Measurements from ENCODE around the gene PGD. TPM values are rescaled to one million over a fixed set of nuclear protein-coding genes. Genes with fewer than 3 reads are reported as not detected.
"Not testable (repeated sequence)": the region's sequence is repeated elsewhere in the genome, so short reads cannot be mapped to it uniquely, and the experiment has no call there.

The PGD gene
- total RNA-seq, 5 donors from 2014 or later (not counting 1 experiment from before 2014, with no cell fraction given) = 23.3 to 43.7 (median 37.0) TPM

- ChIA-PET POLR2A (no interaction called here), CTCF (no interaction called here)
- Histone ChIP-seq H3K36me3 (ENCODE audit: control insufficient read depth in 2 of 2, extremely low read depth in 1 of 2, insufficient read depth in 1 of 2, low read length in 1 of 2) (peaks cover 11 to 72% of the 10 kb centered on the region in 2 donors), H3K27ac (ENCODE audit: low read length) (no peak overlapping the region), H3K9me3 (no peaks in the 10 kb centered on the region), H3K4me1 (ENCODE audit: control insufficient read depth in 1 of 2, extremely low read depth in 1 of 2, insufficient read depth in 2 of 2, low read length in 2 of 2) (no peaks in the 10 kb centered on the region), H3K27me3 (replicated peaks in 1 of 2; ENCODE audit: control insufficient read depth in 2 of 2, extremely low read depth in 1 of 2, insufficient read depth in 2 of 2, low read length in 1 of 2) (no peaks in the 10 kb centered on the region), H3K4me3 (ENCODE audit: control insufficient read depth in 1 of 2, extremely low read depth in 1 of 2, low read length in 1 of 2) (no peak overlapping the region)
- Mint-ChIP-seq H3K36me3 (peaks cover 46% of the 10 kb centered on the region), H3K4me1 (no peaks in the 10 kb centered on the region), H3K9me3 (no peaks in the 10 kb centered on the region), H3K27me3 (no peaks in the 10 kb centered on the region), H3K27ac (no peak overlapping the region), H3K4me3 (no peak overlapping the region)
- DNase-seq = no peak
- ATAC-seq (replicated peaks in 1 of 4) = no peak
- WGBS (ENCODE audit: insufficient coverage) = 83% methylated on average over 1 of the region's 2 CpGs
These were observed 8.3 kb downstream of the PGD start for GRCh38 chr1:10407201-10407600.

DNA sequence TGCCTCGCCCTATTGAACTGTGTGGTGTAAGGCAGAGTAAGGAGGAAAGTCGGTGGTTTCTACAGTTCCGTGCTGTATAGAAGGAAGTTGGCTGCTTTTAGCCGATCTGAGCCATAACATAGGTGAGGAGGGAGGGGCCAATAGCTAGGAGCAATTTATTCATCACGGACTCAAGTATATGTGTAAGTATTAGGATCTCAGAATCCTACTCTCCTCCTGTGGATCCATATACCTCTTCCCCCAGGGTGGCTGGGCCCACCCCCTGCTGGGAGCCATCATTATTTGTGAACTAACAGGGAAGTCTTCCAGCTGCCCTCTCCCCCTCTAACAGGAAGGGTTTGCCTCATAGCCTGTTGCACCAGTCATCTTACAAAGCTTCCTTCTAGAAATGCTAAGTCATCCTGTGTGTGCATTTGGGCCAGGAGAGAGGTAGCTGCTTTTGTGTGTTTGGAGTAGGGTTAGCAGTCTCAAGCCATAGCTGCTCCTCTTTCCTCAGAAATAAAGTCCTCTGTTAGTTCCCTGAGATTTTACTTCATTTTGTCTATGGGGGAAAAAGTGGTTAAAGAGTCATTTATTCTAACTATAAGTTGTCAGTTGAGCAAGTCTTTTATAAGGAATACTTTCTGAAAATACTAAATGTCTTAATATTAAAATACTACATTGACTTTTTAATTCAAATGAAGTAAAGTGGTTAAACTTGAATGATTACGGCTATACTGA is 16.5 kb downstream of the PGD start:
- ATAC-seq (replicated peaks in 1 of 4) = peak in 3 of 4 experiments; percentile 34 to 63 (median 50)
- Histone ChIP-seq H3K4me1 (ENCODE audit: control insufficient read depth in 1 of 2, extremely low read depth in 1 of 2, insufficient read depth in 2 of 2, low read length in 2 of 2) (no peaks in the 10 kb centered on the region), H3K4me3 (ENCODE audit: control insufficient read depth in 1 of 2, extremely low read depth in 1 of 2, low read length in 1 of 2) (no peak overlapping the region), H3K27ac (ENCODE audit: low read length) (no peak overlapping the region), H3K36me3 (ENCODE audit: control insufficient read depth in 2 of 2, extremely low read depth in 1 of 2, insufficient read depth in 1 of 2, low read length in 1 of 2) (peaks cover 25 to 49% of the 10 kb centered on the region in 2 donors), H3K9me3 (no peaks in the 10 kb centered on the region), H3K27me3 (replicated peaks in 1 of 2; ENCODE audit: control insufficient read depth in 2 of 2, extremely low read depth in 1 of 2, insufficient read depth in 2 of 2, low read length in 1 of 2) (no peaks in the 10 kb centered on the region)
- Mint-ChIP-seq H3K9me3 (no peaks in the 10 kb centered on the region), H3K4me3 (no peak overlapping the region), H3K4me1 (peaks cover 4 to 6% (median 6%) of the 10 kb centered on the region in 3 donors), H3K36me3 (peaks cover 71% of the 10 kb centered on the region), H3K27me3 (no peaks in the 10 kb centered on the region), H3K27ac (peak overlapping the region; percentile 85 to 87)
- WGBS (ENCODE audit: insufficient coverage) = 30% methylated on average over 2 of the region's 6 CpGs
- ChIA-PET CTCF (interaction anchor here in 1 of 2 donors (0.6 kb wide), 1 partner anchor 561 kb away, joined by 3 read pairs; no protein-coding TSS in a partner anchor), POLR2A (interaction anchor here in 1 of 2 donors (0.6 kb wide), 1 partner anchor 381 kb away, joined by 3 read pairs; no protein-coding TSS in a partner anchor)
- DNase-seq = peak in 2 of 35 experiments; percentile 1 to 30

DNA sequence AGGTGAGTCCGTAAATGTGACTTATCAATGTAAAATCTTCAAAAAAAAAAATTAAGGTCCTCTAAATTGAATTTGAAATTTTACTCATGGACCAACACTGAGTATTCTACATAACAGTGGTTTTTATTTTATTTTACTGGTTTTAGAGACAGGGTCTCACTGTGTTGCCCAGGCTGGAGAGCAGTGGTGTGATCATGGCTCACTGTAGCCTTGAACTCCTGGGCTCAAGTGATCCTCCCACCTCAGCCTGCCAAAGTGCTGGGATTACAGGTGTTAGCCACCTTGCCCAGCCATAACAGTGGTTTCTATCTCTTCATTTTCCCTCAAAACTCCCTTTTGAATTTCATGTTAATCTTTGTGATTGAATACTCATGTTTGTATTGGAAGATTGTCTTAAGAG is 17.1 kb downstream of the PGD start:
- H3K4me1 ChIP-seq (ENCODE audit: control insufficient read depth in 1 of 2, extremely low read depth in 1 of 2, insufficient read depth in 2 of 2, low read length in 2 of 2); H3K27ac ChIP-seq (ENCODE audit: low read length); H3K27ac Mint-ChIP-seq: not testable (repeated sequence)

DNA sequence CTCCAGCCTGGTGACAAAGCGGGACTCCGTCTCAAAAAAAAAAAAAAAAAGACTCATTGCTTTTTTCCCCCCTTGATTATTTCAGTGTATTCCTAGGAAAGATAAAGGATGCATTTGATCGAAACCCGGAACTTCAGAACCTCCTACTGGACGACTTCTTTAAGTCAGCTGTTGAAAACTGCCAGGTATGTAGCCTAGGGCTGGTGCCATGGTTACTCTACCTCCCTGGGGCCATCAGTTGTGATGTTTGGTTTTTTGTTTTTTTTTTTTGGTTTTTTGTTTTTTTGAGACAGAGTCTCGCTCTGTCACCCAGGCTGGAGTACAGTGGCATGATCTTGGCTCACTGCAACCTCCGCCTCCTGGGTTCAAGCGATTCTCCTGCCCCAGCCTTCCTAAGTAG is 19.9 kb downstream of the PGD start:
- ATAC-seq (replicated peaks in 1 of 4); DNase-seq; H3K27ac ChIP-seq (ENCODE audit: low read length); H3K4me1 Mint-ChIP-seq; POLR2A ChIA-PET; H3K27ac Mint-ChIP-seq; H3K9me3 Mint-ChIP-seq; H3K4me3 Mint-ChIP-seq; H3K4me1 ChIP-seq (ENCODE audit: control insufficient read depth in 1 of 2, extremely low read depth in 1 of 2, insufficient read depth in 2 of 2, low read length in 2 of 2); H3K9me3 ChIP-seq; H3K27me3 ChIP-seq (replicated peaks in 1 of 2; ENCODE audit: control insufficient read depth in 2 of 2, extremely low read depth in 1 of 2, insufficient read depth in 2 of 2, low read length in 1 of 2); H3K27me3 Mint-ChIP-seq; H3K4me3 ChIP-seq (ENCODE audit: control insufficient read depth in 1 of 2, extremely low read depth in 1 of 2, low read length in 1 of 2): not testable (repeated sequence)
- CTCF ChIA-PET = interaction anchor here in 1 of 2 donors (0.7 kb wide), 1 partner anchor 788 kb away, joined by 3 read pairs; no protein-coding TSS in a partner anchor
- WGBS (ENCODE audit: insufficient coverage) = 92% methylated on average over 2 of the region's 8 CpGs
- H3K36me3 ChIP-seq (ENCODE audit: control insufficient read depth in 2 of 2, extremely low read depth in 1 of 2, insufficient read depth in 1 of 2, low read length in 1 of 2) = peaks cover 17 to 26% of the 10 kb centered on the region in 2 donors
- peaks cover 48% of the 10 kb centered on the region for H3K36me3 Mint-ChIP-seq

More for the DNA sequence above, 17.1 kb downstream of the PGD start:
- H3K36me3 ChIP-seq (ENCODE audit: control insufficient read depth in 2 of 2, extremely low read depth in 1 of 2, insufficient read depth in 1 of 2, low read length in 1 of 2) = peaks cover 27 to 49% of the 10 kb centered on the region in 2 donors
- H3K27me3 Mint-ChIP-seq; ATAC-seq (replicated peaks in 1 of 4); H3K27me3 ChIP-seq (replicated peaks in 1 of 2; ENCODE audit: control insufficient read depth in 2 of 2, extremely low read depth in 1 of 2, insufficient read depth in 2 of 2, low read length in 1 of 2); H3K4me3 ChIP-seq (ENCODE audit: control insufficient read depth in 1 of 2, extremely low read depth in 1 of 2, low read length in 1 of 2); H3K9me3 Mint-ChIP-seq; H3K4me3 Mint-ChIP-seq; DNase-seq; H3K4me1 Mint-ChIP-seq; H3K9me3 ChIP-seq: not testable (repeated sequence)
- WGBS (ENCODE audit: insufficient coverage) = no CpG with 5 or more reads among the region's 1 CpG
- ChIA-PET POLR2A (interaction anchor here in 1 of 2 donors (0.6 kb wide), 1 partner anchor 381 kb away, joined by 3 read pairs; no protein-coding TSS in a partner anchor), CTCF (interaction anchor here in 1 of 2 donors (0.6 kb wide), 1 partner anchor 561 kb away, joined by 3 read pairs; no protein-coding TSS in a partner anchor)
- peaks cover 73% of the 10 kb centered on the region for H3K36me3 Mint-ChIP-seq

GRCh38 chr1:10419351-10419750 is 20.5 kb downstream of the PGD start:
- POLR2A ChIA-PET = interaction anchor here in 1 of 2 donors (0.7 kb wide), 1 partner anchor 39 kb away, joined by 4 read pairs; no protein-coding TSS in a partner anchor
- no peaks in the 10 kb centered on the region for H3K4me1 ChIP-seq (ENCODE audit: control insufficient read depth in 1 of 2, extremely low read depth in 1 of 2, insufficient read depth in 2 of 2, low read length in 2 of 2)
- WGBS (ENCODE audit: insufficient coverage) = 91% methylated on average over 14 of the region's 15 CpGs
- DNase-seq = no peak
- H3K9me3 ChIP-seq = no peaks in the 10 kb centered on the region
- no peak overlapping the region for H3K4me3 Mint-ChIP-seq
- peaks cover 4 to 6% (median 6%) of the 10 kb centered on the region in 3 donors for H3K4me1 Mint-ChIP-seq
- peaks cover 17 to 26% of the 10 kb centered on the region in 2 donors for H3K36me3 ChIP-seq (ENCODE audit: control insufficient read depth in 2 of 2, extremely low read depth in 1 of 2, insufficient read depth in 1 of 2, low read length in 1 of 2)
- H3K9me3 Mint-ChIP-seq = no peaks in the 10 kb centered on the region
- H3K27me3 ChIP-seq (replicated peaks in 1 of 2; ENCODE audit: control insufficient read depth in 2 of 2, extremely low read depth in 1 of 2, insufficient read depth in 2 of 2, low read length in 1 of 2) = no peaks in the 10 kb centered on the region
- H3K27me3 Mint-ChIP-seq = no peaks in the 10 kb centered on the region
- CTCF ChIA-PET = no interaction called here
- no peak for ATAC-seq (replicated peaks in 1 of 4)
- H3K4me3 ChIP-seq (ENCODE audit: control insufficient read depth in 1 of 2, extremely low read depth in 1 of 2, low read length in 1 of 2) = no peak overlapping the region
- no peak overlapping the region for H3K27ac Mint-ChIP-seq
- H3K27ac ChIP-seq (ENCODE audit: low read length) = no peak overlapping the region
- peaks cover 43% of the 10 kb centered on the region for H3K36me3 Mint-ChIP-seq

DNA sequence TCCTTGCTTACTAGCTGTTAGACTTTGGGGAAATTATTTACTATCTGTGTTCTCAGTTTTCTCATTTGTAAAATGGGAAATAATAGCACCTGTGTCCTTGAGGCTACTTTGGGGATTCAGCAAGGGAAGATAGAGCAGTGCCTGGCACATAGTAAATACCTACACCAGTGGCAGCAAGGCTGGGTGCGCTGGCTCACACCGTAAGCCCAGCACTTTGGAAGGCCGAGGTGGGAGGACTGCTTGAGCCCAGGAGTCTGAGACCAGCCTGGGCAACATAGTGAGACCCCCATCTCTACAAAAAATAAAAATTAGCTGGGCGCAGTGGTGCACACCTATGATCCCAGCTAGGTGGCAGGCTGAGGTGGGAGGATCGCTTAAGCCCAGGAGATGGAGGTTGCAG is 22.8 kb downstream of the PGD start:
- Histone ChIP-seq H3K27ac (ENCODE audit: low read length) (no peak overlapping the region), H3K4me1 (ENCODE audit: control insufficient read depth in 1 of 2, extremely low read depth in 1 of 2, insufficient read depth in 2 of 2, low read length in 2 of 2) (no peaks in the 10 kb centered on the region), H3K36me3 (ENCODE audit: control insufficient read depth in 2 of 2, extremely low read depth in 1 of 2, insufficient read depth in 1 of 2, low read length in 1 of 2) (peaks cover 13 to 26% of the 10 kb centered on the region in 2 donors), H3K4me3 (ENCODE audit: control insufficient read depth in 1 of 2, extremely low read depth in 1 of 2, low read length in 1 of 2) (no peak overlapping the region), H3K9me3 (no peaks in the 10 kb centered on the region), H3K27me3 (replicated peaks in 1 of 2; ENCODE audit: control insufficient read depth in 2 of 2, extremely low read depth in 1 of 2, insufficient read depth in 2 of 2, low read length in 1 of 2) (no peaks in the 10 kb centered on the region)
- no peak for DNase-seq
- peaks cover 28% of the 10 kb centered on the region for H3K36me3 Mint-ChIP-seq
- H3K9me3 Mint-ChIP-seq = no peaks in the 10 kb centered on the region
- no peak for ATAC-seq (replicated peaks in 1 of 4)
- H3K4me3 Mint-ChIP-seq = no peak overlapping the region
- ChIA-PET POLR2A (no interaction called here), CTCF (interaction anchor here in 1 of 2 donors (0.7 kb wide), 1 partner anchor 42 kb away, joined by 3 read pairs; no protein-coding TSS in a partner anchor)
- WGBS (ENCODE audit: insufficient coverage) = no CpG with 5 or more reads among the region's 5 CpGs
- H3K27ac Mint-ChIP-seq = no peak overlapping the region
- H3K4me1 Mint-ChIP-seq = no peaks in the 10 kb centered on the region
- no peaks in the 10 kb centered on the region for H3K27me3 Mint-ChIP-seq

Measured in T-cell (primary cell).